ENCODE results near the gene AHRR. TPM values are rescaled to one million over a fixed set of nuclear protein-coding genes. Genes with fewer than 3 reads are reported as not detected.
A peak's percentile ranks its signal among the peaks of the same experiment; 100 is the strongest.

Gene AHRR
- polyA plus RNA-seq, 3 donors, result 0.15 TPM; not detected in 1

DNA sequence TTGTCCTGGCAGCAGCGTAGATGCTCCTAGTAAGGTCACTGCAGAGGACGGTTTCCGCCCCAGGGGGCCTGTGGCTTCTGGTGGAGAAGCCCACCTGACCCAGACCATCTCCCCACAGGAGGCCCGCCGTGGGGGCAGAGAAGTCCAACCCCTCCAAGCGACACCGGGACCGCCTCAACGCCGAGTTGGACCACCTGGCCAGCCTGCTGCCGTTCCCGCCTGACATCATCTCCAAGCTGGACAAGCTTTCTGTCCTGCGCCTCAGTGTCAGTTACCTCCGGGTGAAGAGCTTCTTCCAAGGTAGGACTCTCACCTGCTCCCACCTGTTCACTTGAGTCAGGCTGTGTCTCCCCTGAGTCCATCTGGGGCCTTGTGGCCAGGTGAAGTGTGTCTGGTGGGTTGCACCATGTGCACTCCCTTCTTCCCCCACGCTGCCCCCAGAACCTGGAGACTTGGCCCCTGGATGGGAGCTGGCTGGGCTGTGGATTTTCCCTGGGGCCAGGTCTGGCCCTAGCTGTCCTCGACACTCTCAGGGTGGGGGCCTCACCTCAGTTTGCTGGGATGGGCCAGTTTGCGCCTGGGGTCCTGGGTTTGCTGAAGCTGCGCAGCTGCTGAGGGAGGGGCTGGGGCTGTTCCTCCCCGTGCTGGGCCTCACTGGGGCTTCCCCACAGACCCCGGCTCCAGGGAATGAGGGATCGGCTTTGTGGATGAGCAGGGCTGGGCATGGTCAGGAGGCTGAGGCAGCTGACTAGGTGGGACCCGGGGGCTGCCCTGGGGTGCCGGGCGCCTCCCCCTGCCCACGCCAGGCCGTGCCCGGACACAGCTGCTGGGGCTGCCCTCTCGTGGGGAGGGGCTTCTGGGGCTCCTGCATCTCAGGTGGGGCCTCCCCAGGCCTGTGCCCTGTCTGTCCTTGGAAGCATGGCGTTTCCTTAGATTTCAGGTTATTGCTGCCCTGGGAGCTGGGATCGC lies 32.4 kb downstream of the AHRR start:
- H3K27me3 ChIP-seq (ENCODE audit: control insufficient read depth in 2 of 2, insufficient read depth in 2 of 2, low read length in 2 of 2), result peaks cover 0 to 4% of the 10 kb centered on the region in 2 donors
- peak overlapping the region in 1 of 7 donors; percentile 11 for H3K27ac Mint-ChIP-seq

More for the DNA sequence above, 32.4 kb downstream of the AHRR start:
- Mint-ChIP-seq H3K36me3 (no peaks in the 10 kb centered on the region), H3K4me1 (no peaks in the 10 kb centered on the region), H3K9me3 (peaks cover 0 to 6% (median 0%) of the 10 kb centered on the region in 7 donors), H3K4me3 (no peak overlapping the region), H3K27me3 (ENCODE audit: low read depth in 3 of 3) (peaks cover 2 to 10% (median 5%) of the 10 kb centered on the region in 3 donors)
- DNase-seq, result peak in 1 of 3 donors; percentile 3
- H3K9ac ChIP-seq (ENCODE audit: insufficient read depth, low read length, poor library complexity, severe bottlenecking), result no peak overlapping the region
- H2AFZ ChIP-seq (ENCODE audit: insufficient read depth, low read depth, low read length, poor library complexity, severe bottlenecking), result no peak overlapping the region
- no peaks in the 10 kb centered on the region for H4K20me1 ChIP-seq (ENCODE audit: insufficient read depth, low read length)
- no peaks in the 10 kb centered on the region for H3K9me3 ChIP-seq (replicated peaks in 1 of 2; ENCODE audit: control insufficient read depth in 1 of 2, insufficient read depth in 1 of 2, low read length in 2 of 2)
- TF ChIP-seq, protein P1, sequence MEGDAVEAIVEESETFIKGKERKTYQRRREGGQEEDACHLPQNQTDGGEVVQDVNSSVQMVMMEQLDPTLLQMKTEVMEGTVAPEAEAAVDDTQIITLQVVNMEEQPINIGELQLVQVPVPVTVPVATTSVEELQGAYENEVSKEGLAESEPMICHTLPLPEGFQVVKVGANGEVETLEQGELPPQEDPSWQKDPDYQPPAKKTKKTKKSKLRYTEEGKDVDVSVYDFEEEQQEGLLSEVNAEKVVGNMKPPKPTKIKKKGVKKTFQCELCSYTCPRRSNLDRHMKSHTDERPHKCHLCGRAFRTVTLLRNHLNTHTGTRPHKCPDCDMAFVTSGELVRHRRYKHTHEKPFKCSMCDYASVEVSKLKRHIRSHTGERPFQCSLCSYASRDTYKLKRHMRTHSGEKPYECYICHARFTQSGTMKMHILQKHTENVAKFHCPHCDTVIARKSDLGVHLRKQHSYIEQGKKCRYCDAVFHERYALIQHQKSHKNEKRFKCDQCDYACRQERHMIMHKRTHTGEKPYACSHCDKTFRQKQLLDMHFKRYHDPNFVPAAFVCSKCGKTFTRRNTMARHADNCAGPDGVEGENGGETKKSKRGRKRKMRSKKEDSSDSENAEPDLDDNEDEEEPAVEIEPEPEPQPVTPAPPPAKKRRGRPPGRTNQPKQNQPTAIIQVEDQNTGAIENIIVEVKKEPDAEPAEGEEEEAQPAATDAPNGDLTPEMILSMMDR (IDR thresholded peaks at IDR 0.05), result no peak
- 97% methylated on average over 29 of the region's 30 CpGs for whole genome bisulfite sequencing (ENCODE audit: insufficient coverage)
- no peak overlapping the region for H3K4me2 ChIP-seq (replicated peaks; ENCODE audit: extremely low read depth, low read length, poor library complexity, severe bottlenecking)
- no peaks in the 10 kb centered on the region for H3K4me1 ChIP-seq (ENCODE audit: control insufficient read depth in 1 of 2, insufficient read depth in 2 of 2, low read length in 2 of 2)
- H3K79me2 ChIP-seq (ENCODE audit: insufficient read depth, low read length), result no peaks in the 10 kb centered on the region
- H3K27ac ChIP-seq (ENCODE audit: low read depth in 1 of 2, low read length in 2 of 2), result no peak overlapping the region
- H3K4me3 ChIP-seq (replicated peaks in 1 of 3; ENCODE audit: low read depth in 2 of 3, low read length in 3 of 3), result no peak overlapping the region
- intact Hi-C loops (cut with micrococcal nuclease), result no loop called here
- H3K36me3 ChIP-seq (replicated peaks in 1 of 2; ENCODE audit: control insufficient read depth in 1 of 2, insufficient read depth in 2 of 2, low read length in 2 of 2), result no peaks in the 10 kb centered on the region
